Fibroblast of villous mesenchyme (primary cell): ENCODE results near the gene LAMA4. TPM values are rescaled to one million over a fixed set of nuclear protein-coding genes. Genes with fewer than 3 reads are reported as not detected.

Experiments used
- DNase-seq: peaks from one replicate; pipeline ENCODE4 v3.0.0-alpha.2; 2010; ENCODE audit warnings: low read depth
- H3K4me3 ChIP-seq: 2 replicates; pipeline ENCODE4 v1.5.1; 2011; ENCODE audit warnings: low read depth, mild to moderate bottlenecking, low read length
- total RNA-seq: library from RNA; depleted of rRNA; stranded (reverse); fragments of >200 nt; gene quantifications from 2 replicates; pipeline ENCODE4 v1.2.3, GENCODE V29; 2012
- TF ChIP-seq, protein P1 (sequence below): IDR thresholded peaks from 2 replicates; pipeline ENCODE4 v1.5.1; 2012; ENCODE audit warnings: low read depth, mild to moderate bottlenecking, low read length; ENCODE audit not compliant: insufficient read depth

LAMA4 gene, protein sequence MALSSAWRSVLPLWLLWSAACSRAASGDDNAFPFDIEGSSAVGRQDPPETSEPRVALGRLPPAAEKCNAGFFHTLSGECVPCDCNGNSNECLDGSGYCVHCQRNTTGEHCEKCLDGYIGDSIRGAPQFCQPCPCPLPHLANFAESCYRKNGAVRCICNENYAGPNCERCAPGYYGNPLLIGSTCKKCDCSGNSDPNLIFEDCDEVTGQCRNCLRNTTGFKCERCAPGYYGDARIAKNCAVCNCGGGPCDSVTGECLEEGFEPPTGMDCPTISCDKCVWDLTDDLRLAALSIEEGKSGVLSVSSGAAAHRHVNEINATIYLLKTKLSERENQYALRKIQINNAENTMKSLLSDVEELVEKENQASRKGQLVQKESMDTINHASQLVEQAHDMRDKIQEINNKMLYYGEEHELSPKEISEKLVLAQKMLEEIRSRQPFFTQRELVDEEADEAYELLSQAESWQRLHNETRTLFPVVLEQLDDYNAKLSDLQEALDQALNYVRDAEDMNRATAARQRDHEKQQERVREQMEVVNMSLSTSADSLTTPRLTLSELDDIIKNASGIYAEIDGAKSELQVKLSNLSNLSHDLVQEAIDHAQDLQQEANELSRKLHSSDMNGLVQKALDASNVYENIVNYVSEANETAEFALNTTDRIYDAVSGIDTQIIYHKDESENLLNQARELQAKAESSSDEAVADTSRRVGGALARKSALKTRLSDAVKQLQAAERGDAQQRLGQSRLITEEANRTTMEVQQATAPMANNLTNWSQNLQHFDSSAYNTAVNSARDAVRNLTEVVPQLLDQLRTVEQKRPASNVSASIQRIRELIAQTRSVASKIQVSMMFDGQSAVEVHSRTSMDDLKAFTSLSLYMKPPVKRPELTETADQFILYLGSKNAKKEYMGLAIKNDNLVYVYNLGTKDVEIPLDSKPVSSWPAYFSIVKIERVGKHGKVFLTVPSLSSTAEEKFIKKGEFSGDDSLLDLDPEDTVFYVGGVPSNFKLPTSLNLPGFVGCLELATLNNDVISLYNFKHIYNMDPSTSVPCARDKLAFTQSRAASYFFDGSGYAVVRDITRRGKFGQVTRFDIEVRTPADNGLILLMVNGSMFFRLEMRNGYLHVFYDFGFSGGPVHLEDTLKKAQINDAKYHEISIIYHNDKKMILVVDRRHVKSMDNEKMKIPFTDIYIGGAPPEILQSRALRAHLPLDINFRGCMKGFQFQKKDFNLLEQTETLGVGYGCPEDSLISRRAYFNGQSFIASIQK (N-terminal part only)
- 197 and 481 TPM in 2 replicates for total RNA-seq

DNA sequence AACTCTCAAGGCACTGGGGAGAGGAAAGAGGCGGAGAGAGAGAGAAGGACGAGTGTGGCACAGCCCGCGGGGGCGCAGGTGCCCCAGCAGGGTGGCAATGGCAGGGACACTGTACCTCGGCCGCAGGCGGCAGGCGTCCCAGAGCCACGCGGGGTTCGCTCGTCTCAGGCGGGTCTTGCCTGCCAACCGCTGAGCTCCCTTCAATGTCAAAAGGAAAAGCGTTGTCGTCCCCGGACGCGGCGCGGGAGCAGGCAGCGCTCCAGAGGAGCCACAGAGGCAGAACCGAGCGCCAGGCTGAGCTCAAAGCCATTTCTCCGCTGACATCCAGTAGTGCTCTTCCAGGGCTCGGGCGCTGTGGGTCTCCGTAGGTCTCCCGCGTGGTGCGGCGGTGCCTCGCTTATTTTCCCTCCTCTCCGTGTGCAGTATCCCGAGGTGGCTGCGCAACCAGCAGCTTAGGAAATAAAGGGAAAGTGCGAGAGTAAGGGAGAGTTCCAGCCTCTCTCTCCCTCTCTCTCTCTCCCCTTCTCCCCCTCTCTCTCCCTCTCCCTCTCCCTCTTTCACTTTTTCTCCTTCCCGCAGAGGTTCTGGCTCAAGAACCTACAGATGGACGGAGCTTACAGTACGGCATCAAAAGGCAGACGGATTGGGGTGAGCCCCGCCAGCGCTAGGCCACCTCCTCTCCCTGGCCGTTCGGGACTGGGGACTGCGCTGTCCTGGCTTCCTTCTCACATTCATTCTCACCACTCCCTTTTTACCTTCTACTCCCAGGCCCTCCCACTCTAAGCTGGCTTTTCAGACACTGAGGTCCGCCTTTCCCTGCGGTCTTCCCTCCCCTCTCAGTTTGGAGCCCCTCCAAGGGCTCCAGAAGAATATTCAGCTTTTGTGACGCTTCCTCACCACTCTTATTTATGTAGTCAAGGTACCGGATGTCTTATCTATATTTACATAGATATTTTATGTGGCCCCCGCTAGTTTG is at the start of gene LAMA4:
Gene LAMA4, minus strand, starts transcription at position 727 of the 976 bp plus-strand sequence. Its CDS starts 417 bp downstream, at position 310.
- DNase-seq: peak; percentile 64
- TF ChIP-seq, protein P1, sequence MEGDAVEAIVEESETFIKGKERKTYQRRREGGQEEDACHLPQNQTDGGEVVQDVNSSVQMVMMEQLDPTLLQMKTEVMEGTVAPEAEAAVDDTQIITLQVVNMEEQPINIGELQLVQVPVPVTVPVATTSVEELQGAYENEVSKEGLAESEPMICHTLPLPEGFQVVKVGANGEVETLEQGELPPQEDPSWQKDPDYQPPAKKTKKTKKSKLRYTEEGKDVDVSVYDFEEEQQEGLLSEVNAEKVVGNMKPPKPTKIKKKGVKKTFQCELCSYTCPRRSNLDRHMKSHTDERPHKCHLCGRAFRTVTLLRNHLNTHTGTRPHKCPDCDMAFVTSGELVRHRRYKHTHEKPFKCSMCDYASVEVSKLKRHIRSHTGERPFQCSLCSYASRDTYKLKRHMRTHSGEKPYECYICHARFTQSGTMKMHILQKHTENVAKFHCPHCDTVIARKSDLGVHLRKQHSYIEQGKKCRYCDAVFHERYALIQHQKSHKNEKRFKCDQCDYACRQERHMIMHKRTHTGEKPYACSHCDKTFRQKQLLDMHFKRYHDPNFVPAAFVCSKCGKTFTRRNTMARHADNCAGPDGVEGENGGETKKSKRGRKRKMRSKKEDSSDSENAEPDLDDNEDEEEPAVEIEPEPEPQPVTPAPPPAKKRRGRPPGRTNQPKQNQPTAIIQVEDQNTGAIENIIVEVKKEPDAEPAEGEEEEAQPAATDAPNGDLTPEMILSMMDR: no peak
- peak within 1 kb of the TSS; percentile 69 for H3K4me3 ChIP-seq

DNA sequence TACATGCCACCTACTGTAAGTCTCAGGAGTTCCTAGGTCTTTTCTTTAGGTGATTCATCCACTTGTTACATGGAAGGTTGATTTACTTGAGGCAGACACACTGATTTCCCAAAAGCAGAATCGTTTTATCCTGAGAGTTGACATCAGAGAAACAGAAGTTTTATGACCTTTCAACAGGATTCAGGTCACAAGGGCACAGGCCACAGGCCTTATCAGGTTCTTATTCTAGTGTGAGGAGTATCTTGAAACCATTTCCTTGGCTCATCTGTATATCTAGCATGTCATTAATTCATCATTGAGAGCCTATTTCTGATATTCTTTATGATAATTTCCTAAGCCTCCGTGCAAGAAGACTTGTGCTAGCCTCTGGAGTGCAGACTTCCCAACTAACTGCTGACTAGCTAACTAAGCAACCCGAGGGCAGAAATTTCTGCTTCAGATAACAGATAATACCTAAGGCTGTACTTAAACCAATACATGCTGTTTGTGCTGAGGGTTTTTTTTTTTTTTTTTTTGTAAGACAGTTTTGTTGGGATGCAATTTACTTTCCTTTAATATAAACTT is 47.9 kb upstream of the LAMA4 start:
- TF ChIP-seq, protein P1: no peak
- DNase-seq: no peak
- no peak overlapping the region for H3K4me3 ChIP-seq

DNA sequence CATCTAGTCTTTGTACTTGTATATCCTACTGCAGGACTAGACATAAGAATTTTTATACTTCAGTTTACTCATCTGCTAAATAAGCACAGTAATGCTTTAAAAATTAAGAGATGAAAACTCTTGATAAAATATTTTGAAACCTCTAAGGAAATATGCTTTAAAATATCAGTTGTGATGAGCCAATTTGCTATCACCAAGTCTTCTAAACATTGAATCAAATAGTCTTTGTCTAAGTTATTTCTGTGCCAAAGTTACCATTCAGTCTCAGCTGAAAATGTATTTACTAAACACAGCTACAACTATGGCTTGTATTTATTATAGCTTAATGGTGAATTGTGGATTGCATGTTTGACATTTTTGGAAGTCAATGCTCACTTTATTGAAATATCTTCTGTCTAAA is 46.5 kb upstream of the LAMA4 start:
- no peak for DNase-seq
- no peak overlapping the region for H3K4me3 ChIP-seq
- TF ChIP-seq, protein P1: no peak

DNA sequence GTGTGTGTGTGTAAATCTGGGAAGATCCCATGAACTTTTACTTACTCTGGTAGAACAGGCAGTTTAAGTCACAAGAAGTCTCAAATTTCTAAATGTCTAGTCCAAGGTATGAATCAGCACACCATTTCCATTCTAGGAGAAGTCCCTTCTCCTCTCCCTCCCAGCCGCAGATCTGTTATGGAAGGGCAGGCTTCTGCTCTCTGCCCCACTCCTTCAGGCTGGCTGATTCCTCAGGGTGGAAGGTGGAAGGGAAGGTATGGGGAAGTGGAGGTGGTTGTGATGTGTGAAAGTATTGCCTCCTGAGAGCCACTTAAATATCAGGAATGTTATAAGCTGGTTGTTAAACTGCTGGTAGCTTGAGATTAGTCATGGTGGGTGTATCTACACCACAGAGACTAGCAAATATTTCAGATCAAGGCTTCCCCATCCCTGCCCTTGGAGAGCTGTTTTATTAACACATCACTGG is 44.5 kb upstream of the LAMA4 start:
- no peak overlapping the region for H3K4me3 ChIP-seq
- peak; percentile 67 for DNase-seq
- TF ChIP-seq, protein P1: no peak

DNA sequence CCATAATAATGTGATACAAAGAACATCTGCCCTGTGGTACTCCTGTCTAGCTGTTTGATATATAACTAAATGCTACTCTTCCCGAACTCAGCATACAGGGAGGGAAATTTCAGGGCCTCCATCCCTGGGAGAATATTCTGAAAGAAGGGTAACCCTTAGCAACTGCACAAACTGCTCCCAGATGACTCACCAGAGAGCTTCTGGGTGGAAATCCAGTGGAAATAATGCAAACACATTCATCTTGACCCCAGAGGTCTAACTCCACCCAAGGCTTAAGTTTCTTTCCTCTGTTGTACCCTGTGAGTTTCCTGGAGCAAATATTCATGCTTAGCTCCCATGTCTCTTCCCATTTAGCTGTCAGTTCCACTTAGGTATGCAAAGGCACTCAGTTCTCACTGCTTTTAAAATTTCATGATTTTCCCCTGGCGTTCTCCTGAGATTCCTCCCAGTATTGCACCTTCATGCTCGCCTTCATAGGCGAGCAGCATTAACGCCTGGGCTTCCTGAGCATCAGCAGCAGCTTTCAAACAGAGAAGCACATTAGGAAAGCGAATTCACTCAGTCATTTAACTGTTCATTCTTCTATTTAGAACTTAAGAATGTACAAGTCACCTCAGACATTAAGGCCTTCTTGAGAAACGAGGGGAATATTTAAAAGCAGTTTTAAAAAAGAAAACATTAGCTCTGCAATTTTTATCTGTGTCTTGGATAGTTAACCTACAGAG is 43.8 kb upstream of the LAMA4 start:
- no peak overlapping the region for H3K4me3 ChIP-seq
- TF ChIP-seq, protein P1: no peak
- DNase-seq: peak; percentile 88
